Activated T-helper 2 cell treated with anti-CD3 and anti-CD28 coated beads, Interferon-gamma antibody, Interleukin-2, Interleukin-4, amounts not matched to agents 10 μg/mL and 5 μg/mL and 100 μg/mL, durations not matched to agents 14 hours and 24 hours and 36 hours (primary cell): Measurements from ENCODE around the gene SEC16A. TPM values are rescaled to one million over a fixed set of nuclear protein-coding genes. Genes with fewer than 3 reads are reported as not detected.

Source experiments
- DNase-seq: peaks from one replicate; pipeline ENCODE4 v3.0.0; 2021; ENCODE audit warnings: low spot score
- H3K27ac Mint-ChIP-seq: one replicate; pipeline ENCODE4 v1.8.0; 2021; ENCODE audit warnings: mixed read lengths
- H3K27me3 Mint-ChIP-seq: one replicate; pipeline ENCODE4 v1.8.0; 2021; ENCODE audit warnings: low read depth, mixed read lengths
- H3K36me3 Mint-ChIP-seq: one replicate; pipeline ENCODE4 v1.8.0; 2021; ENCODE audit warnings: low read depth, mixed read lengths
- H3K4me1 Mint-ChIP-seq: one replicate; pipeline ENCODE4 v1.8.0; 2021; ENCODE audit warnings: low read depth, mixed read lengths
- H3K4me3 Mint-ChIP-seq: one replicate; pipeline ENCODE4 v1.8.0; 2021; ENCODE audit warnings: low read depth, mild to moderate bottlenecking, moderate library complexity, mixed read lengths
- H3K9me3 Mint-ChIP-seq: one replicate; pipeline ENCODE4 v1.8.0; 2021; ENCODE audit warnings: mixed read lengths
- intact Hi-C: fragments of 100-400 bp; cut with micrococcal nuclease; formaldehyde crosslinking; loops from one replicate; pipeline ENCODE4 v1.15.1; 2023
- total RNA-seq: library from RNA; stranded (reverse); gene quantifications from 2 replicates; pipeline ENCODE4 v1.2.3, GENCODE V29; 2022

The SEC16A gene
- total RNA-seq, 1 donor from 2014 or later, result 74.5 TPM

DNA sequence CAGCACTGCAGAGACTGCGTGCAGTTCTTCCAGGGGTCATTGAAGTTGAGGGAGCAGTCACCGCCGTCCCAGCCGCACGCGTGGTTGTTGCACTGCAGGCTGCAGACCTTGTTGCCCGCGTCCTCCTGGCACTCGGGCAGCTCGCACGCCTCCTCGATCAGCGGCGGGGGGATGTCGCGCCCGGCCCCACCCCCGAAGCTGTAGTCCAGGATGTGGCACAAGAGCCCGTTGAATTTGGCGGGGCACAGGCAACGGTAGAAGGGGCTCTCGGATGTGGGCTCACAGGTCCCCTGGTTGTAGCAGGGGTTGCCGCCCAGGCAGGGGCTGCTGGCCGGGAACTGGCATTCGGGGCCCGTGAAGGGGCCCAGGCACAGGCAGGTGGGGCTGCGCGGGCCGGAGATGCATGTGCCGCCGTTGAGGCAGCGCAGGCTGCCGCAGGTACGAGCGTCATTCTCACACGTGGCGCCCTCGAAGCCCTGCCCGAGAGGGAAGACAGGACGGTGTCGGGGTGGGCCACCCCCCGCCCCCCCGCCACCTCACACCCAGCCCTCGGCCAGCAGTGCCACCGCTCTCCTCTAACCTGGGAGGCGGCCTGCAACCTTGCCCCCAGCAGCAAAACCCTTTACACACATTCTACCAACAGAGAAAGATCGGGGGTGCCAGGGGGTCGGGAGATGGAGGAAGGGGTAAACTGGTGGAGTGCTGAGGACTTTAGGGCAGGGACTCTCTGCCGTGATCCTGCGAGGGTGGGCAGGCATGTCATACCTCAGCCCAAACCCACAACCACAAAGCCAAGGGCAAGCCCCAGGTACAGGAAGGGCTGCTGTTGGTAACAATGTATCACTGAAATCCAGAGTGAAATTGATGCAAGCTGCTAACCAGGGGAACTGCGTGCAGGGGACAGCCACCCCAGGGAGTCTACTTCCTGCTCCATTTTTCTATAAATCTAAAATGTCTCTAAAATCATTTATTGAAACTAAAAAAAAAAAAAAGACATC is 22.9 kb upstream of the SEC16A start:
- Mint-ChIP-seq H3K4me3 (no peak overlapping the region), H3K27me3 (no peaks in the 10 kb centered on the region), H3K9me3 (no peaks in the 10 kb centered on the region), H3K4me1 (no peaks in the 10 kb centered on the region), H3K36me3 (peaks cover 29% of the 10 kb centered on the region), H3K27ac (no peak overlapping the region)
- no peak for DNase-seq
- intact Hi-C loops, result no loop called here

DNA sequence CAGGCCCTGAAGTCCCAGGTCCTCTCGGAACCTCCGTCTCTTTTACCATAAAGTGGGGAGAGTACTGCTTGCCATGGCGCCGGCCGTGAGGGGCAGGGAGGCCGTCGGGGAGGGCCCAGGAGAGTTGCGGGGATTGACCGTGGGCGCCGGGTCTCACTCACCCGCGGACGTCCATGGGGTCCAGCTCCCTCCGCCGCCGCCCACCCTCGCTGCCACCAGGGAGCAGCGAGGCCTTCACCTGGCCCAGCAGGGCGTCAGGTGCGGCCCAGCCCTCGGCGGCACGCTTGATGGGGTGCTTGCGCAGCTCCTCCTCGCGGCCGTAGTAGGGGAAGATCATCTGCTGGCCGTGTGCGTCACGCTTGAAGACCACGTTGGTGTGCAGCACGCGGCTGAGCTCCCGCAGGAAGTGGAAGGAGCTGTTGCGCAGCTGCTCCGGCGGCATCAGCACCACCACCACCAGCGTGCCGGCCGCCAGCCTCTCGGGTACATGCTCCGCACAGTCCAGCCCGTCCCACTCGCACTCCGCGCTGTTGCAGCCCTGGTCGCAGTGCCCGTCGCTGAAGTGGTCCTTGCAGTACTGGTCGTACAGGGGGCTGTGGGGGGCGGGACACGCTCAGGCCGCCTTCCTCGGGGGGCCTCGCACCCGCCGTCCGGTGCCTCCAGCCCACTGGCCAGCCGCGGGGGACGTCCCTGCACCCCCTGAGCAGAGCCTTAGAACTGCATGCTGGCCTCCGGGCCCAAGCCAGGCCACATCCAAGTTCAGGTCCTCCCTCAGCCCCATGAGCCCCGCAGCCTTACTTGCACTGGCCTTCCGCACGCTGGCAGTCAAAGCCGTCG is 21.9 kb upstream of the SEC16A start:
- no peaks in the 10 kb centered on the region for H3K4me1 Mint-ChIP-seq
- H3K9me3 Mint-ChIP-seq, result no peaks in the 10 kb centered on the region
- H3K36me3 Mint-ChIP-seq, result peaks cover 31% of the 10 kb centered on the region
- no peak for DNase-seq
- H3K27ac Mint-ChIP-seq, result no peak overlapping the region
- no peaks in the 10 kb centered on the region for H3K27me3 Mint-ChIP-seq
- no peak overlapping the region for H3K4me3 Mint-ChIP-seq
- intact Hi-C loops, result no loop called here

DNA sequence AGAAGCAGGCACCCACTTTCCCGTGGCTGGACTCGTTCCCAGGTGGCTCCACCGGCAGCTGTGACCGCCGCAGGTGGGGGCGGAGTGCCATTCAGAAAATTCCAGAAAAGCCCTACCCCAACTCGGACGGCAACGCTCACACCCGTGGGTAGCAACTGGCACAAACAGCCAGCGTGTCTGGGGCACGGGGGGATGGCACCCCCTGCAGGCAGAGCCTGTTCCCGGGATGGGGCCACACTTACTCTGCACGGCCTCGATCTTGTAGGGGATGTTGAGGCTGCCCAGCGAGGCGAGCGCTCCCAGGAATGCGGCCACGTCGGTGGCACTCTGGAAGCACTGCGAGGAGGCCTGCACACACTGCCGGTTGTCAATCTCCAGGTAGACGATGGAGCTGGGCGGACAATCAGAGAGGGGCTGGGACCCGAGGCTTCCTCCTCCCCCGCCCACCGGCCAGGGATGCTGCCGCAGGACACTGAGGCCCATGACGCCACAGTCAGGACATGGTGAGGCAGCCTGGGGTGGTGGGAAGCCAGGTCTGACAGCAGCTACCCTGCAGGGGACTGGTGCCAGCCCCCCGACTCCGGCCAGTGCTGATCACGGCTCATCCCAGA is 20.2 kb upstream of the SEC16A start:
- H3K9me3 Mint-ChIP-seq, result no peaks in the 10 kb centered on the region
- no peaks in the 10 kb centered on the region for H3K4me1 Mint-ChIP-seq
- H3K36me3 Mint-ChIP-seq, result peaks cover 39% of the 10 kb centered on the region
- intact Hi-C loops, result no loop called here
- no peak overlapping the region for H3K4me3 Mint-ChIP-seq
- H3K27me3 Mint-ChIP-seq, result no peaks in the 10 kb centered on the region
- no peak for DNase-seq
- no peak overlapping the region for H3K27ac Mint-ChIP-seq

DNA sequence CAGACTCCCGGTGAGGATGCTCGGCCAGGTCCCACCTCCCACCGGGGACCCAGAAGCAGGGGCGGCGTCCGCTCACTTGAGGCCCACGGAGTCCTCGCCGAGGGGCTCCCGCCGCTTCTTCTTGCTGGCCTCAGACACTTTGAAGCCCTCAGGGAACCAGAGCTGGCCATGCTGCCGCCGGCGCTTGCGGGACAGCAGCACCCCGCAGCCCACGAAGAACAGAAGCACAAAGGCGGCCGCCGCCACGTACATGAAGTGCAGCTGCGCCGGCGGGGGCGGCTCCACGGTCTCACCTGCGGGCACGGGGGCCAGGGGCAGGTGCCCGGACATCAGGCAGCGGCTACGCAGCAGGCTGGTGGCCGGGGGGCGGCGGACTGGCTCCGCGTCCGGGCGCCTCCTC is 19.4 kb upstream of the SEC16A start:
- no peaks in the 10 kb centered on the region for H3K9me3 Mint-ChIP-seq
- H3K27ac Mint-ChIP-seq, result no peak overlapping the region
- no peaks in the 10 kb centered on the region for H3K4me1 Mint-ChIP-seq
- intact Hi-C loops, result no loop called here
- no peaks in the 10 kb centered on the region for H3K27me3 Mint-ChIP-seq
- H3K4me3 Mint-ChIP-seq, result no peak overlapping the region
- H3K36me3 Mint-ChIP-seq, result peaks cover 41% of the 10 kb centered on the region
- no peak for DNase-seq

DNA sequence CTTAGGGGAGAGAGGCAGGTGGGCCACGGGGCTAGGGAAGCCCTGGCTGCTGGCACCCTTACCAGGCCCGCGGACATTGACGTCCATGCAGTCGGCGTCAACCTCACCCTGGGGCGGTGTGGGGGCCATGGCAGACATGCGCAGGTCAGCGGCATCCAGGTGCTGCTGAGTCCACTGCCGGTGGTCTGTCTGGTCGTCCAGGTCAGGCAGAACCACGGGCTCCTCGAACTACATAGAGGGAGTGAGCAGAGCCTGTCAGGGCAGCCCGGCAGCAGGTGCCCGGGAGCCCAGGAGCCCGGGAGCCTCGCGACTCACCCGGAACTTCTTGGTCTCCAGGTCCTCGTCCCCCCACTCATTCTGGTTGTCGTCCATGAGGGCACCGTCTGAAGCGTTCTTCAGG is 18.8 kb upstream of the SEC16A start:
- no peak overlapping the region for H3K4me3 Mint-ChIP-seq
- H3K4me1 Mint-ChIP-seq, result no peaks in the 10 kb centered on the region
- intact Hi-C loops, result no loop called here
- no peaks in the 10 kb centered on the region for H3K9me3 Mint-ChIP-seq
- H3K27ac Mint-ChIP-seq, result no peak overlapping the region
- H3K27me3 Mint-ChIP-seq, result no peaks in the 10 kb centered on the region
- no peak for DNase-seq
- peaks cover 41% of the 10 kb centered on the region for H3K36me3 Mint-ChIP-seq

GRCh38 chr9:136499935-136500910 is 17.4 kb upstream of the SEC16A start:
- Mint-ChIP-seq H3K4me1 (no peaks in the 10 kb centered on the region), H3K27me3 (no peaks in the 10 kb centered on the region), H3K27ac (no peak overlapping the region), H3K36me3 (peaks cover 43% of the 10 kb centered on the region), H3K9me3 (no peaks in the 10 kb centered on the region), H3K4me3 (no peak overlapping the region)
- intact Hi-C loops, result no loop called here
- DNase-seq, result no peak

DNA sequence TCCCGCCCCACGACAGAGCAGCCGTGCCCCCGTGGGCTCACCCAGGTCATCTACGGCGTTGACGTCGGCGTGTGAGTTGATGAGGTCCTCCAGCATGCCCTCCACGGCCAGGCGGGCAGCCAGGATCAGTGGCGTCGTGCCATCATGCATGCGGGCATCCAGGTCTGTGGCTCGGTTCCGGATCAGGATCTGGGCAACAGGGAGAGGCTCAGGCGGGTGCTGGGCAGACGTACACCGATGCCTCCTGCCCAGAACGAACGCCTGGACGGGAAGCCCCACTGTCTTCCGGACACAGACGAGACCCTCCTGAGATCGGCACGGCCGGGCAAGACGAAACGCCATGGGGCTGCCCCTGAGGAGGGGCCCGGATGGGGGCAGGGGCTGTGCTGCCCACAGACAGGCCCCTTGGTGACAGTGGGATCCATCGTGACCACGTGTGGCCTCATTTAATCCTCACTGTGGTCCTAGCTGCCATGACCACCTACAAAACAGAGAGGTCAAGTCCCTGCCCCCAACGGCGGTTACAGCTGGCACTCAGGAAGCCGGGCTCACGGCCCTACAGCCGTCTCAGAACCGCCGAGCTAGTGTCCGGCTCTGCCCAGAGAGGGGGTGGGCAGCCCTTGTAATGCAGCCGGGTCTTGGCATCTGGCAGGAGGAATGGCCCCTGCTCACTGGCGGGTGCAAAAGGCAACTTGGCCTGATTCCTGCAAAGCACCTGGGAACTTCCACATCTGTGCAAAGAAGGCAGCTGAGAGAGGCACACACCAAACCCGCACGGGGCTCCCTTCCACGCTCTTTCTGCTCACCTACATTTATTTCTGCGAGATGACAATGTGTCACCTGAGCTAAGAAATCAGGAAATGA is 16.5 kb upstream of the SEC16A start:
- Mint-ChIP-seq H3K4me3 (no peak overlapping the region), H3K36me3 (peaks cover 40% of the 10 kb centered on the region), H3K27ac (no peak overlapping the region), H3K27me3 (no peaks in the 10 kb centered on the region), H3K9me3 (no peaks in the 10 kb centered on the region), H3K4me1 (no peaks in the 10 kb centered on the region)
- DNase-seq, result no peak
- intact Hi-C loops, result no loop called here

DNA sequence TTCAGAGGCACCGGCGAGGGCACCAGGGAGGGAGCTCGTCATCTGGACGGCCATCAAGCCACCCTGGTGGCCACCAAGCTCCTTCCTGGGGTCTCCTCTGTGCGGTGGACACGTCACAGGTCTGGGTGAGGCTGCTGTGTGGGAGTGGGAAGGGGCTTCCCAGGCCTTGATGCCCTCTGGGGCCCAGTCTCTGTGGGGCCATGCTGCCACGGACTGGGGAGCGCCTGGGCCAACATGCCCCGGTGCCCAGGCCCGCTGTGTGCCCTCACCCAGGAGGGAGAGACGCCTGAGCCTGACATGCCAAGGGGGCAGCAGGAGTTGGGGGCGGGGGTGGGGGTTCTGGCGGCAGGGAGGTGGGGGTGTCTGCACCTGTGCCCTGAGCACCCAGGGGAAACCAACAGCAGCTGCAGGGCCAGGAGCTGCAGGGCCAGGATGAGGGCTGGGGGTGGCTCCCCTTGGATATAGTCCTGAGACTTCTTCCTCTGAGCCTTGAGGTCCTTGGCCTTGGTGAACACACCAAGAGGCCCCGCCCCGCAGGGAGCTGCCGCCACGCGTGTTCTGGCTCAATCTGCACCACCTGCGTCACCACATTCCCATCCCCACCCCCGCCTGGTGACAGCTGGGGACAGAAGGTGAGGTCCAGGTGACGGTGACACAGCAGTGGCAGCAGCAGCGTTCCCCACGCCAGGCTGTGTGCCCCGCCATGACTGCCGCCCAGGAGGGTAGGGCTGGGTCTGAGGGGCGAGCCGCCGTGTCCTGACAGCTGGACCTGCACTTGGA is 15.3 kb upstream of the SEC16A start:
- H3K4me1 Mint-ChIP-seq, result no peaks in the 10 kb centered on the region
- H3K27me3 Mint-ChIP-seq, result no peaks in the 10 kb centered on the region
- peaks cover 33% of the 10 kb centered on the region for H3K36me3 Mint-ChIP-seq
- no peaks in the 10 kb centered on the region for H3K9me3 Mint-ChIP-seq
- H3K4me3 Mint-ChIP-seq, result no peak overlapping the region
- DNase-seq, result no peak
- intact Hi-C loops, result no loop called here
- H3K27ac Mint-ChIP-seq, result no peak overlapping the region

- Mint-ChIP-seq H3K27ac (no peak overlapping the region), H3K9me3 (no peaks in the 10 kb centered on the region), H3K4me1 (no peaks in the 10 kb centered on the region), H3K36me3 (peaks cover 28% of the 10 kb centered on the region), H3K4me3 (no peak overlapping the region), H3K27me3 (no peaks in the 10 kb centered on the region)
- no peak for DNase-seq
- intact Hi-C loops, result no loop called here
Observed at GRCh38 chr9:136496801-136497620, 14.2 kb upstream of the SEC16A start.

- no peak for DNase-seq
- Mint-ChIP-seq H3K27ac (no peak overlapping the region), H3K36me3 (peaks cover 25% of the 10 kb centered on the region), H3K4me3 (no peak overlapping the region), H3K27me3 (no peaks in the 10 kb centered on the region), H3K9me3 (no peaks in the 10 kb centered on the region), H3K4me1 (no peaks in the 10 kb centered on the region)
- intact Hi-C loops, result no loop called here
Observed at GRCh38 chr9:136496181-136496580, 13.3 kb upstream of the SEC16A start.
